SW480 (cell line): ENCODE measurements around the gene CHRNA4.
A peak's percentile ranks its signal among the peaks of the same experiment; 100 is the strongest.

Experiments
- DNase-seq: peaks from one replicate; pipeline ENCODE4 v3.0.0-alpha.2; 2016; ENCODE audit warnings: low spot score

Gene CHRNA4

DNA sequence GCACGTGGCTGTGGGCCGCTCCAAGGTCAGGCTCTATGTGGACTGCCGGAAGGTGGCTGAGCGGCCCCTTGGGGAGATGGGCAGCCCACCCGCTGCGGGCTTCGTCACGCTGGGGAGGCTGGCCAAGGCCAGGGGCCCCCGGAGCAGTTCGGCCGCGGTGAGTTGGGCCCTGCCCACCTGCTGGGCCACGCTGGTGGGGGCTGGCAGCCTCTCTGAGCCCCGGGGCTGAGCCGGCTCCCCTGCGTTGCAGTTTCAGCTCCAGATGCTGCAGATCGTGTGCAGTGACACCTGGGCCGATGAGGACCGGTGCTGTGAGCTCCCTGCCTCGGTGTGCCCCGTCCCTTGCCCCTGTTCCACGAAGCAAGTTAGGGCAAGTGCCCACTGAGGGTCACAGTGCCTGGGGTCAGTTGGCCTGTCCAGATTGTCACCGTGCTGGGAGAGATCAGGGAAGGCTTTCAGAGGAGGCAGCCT, 41.1 kb downstream of the CHRNA4 start:
- no peak for DNase-seq

DNA sequence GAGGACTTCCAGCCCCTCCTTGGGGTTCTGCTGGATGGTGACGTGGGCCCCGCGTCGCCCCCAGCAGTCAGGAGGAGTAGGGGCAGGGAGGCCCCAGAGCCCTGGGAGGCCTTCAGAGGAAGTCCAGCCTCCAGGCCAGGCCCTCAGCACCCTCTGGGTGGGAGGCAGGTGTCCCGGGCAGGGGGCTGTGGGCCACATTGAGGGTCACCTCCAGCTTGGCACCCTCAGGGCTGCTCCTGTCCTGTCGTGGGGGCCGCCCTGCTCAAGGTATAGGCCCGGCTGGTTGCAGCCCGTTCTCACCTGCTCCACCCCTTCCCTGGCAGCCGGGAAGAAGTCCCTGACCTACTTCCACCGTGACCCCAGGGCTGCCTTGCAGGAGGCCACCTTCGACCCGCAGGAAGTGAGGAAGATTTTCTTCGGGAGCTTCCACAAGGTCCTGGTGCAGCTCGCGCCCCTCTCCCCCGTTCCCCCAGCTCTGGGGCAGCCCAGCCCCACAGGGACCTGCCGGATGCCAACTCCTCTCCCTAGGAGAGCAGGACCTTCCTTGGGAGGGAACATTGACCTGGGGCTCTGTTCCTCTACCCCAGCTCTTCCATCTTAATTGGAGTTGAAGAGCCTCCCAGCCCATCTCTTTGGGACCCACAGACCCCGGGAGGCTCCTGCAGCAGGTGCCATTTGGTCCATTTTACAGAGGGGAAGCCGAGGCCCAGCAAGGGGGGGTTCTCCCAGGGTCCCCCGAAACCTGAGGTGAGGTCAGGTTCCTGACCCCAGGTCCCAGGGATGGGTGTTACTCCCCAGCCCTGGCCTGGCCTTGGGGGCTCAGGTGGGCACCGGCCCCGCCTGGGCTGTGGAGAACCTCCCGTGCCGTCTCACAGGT, 41.7 kb downstream of the CHRNA4 start:
- no peak for DNase-seq

DNA sequence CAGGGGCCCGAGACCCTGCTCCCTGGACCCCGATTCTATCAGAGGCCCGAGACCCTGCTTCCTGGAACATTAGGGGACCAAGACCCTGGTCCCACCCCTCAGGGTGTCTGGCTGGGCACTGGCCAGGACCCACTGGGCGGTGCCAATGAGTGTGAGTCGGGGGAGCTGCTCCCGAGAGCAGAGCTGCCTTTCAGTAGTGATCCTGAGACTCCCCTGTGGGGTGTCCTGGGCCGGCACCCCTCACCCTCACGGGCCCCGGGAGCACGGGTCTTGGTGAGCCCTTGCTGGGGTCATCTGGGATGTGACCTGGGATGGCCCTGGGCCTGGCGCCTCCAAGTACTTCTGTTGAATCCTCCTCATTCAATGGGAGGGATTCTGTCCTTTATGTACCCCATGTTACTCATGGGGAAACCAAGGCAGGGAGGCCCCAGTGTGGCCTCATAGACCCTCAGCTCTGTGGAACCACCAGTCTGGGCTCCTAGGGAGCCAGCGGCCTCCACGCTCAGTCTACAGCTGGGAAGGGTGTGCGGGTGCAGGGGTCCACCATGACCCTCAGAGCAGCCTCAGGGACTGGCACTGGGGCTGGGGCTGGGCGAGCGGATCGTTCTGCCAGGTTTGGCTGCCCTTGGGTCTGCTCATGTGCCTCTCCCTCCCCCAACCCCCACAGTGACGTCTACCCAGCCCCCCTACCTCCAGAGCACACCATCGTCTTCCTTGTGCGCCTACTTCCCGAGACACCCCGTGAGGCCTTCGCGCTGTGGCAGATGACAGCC, 42.6 kb downstream of the CHRNA4 start:
- DNase-seq, result no peak

DNA sequence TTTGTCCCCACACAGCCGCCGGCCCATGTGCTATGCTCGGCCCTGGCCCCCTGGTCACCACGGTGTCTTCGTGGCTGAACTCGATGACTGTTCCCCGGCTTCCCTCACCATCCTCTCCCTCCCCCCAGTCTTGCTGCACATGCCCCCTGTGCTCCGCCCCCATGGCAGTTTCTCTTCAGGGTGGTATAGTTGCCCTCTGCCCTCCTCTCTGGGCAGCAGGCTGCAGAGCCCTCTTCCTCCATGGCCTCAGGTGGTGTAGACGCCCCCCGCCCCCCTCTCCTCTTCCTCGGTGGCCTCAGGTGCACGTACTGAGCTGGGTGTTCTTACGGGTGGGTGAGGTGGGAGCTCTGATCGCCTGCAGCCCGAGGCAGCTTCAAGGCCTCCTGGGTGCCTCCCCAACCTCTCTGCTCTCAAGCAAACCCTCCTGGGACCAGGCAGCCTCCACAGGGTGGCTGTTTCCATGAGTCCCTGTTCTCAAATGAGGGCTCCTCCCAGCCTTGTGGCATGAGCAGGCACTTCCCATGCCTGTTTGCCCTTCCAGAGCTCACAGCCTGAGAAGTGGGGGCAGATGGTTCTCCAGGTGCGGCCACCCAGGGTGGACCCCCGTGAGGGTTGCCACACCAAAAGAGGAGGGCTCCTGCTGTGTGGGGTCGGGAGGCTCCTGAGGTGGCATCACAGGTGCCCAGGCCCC, 43.4 kb downstream of the CHRNA4 start:
- no peak for DNase-seq

DNA sequence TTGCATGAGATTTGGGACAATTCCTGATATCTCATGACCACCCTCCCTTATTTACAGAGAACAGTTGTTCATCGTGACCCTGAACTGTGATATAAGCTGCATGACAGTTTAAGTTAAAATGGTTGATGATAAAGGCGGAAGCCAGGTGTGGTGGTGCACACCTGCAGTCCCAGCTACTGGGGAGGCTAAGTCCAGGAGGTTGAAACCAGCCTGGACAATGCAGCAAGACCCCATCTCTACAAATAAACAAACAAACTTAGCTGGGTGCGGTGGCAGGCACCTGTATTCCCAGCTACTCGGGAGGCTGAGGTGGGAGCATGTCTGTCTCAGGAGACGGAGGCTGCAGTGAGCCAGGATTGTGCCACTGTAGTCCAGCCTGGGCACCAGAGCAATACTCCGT, 44.1 kb downstream of the CHRNA4 start:
- no peak for DNase-seq

DNA sequence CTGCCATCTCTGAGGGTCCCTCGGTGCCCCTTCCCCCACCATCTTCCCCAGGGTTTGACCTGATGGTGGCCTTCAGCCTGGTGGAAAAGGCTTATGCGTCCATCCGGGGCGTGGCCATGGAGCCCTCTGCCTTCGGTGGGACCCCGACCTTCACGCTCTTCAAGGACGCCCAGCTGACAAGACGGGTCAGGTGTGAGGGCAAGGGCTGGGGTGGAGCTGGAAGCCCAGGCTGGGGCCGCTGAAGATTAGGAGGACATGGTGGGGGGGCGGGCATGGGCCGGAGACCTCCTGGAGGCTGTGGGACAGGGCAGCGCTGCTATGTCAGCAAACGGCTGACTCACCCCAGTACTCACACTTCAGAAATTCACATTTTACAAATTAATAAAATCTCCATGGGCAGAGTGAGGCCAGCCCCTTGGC, 44.6 kb downstream of the CHRNA4 start:
- DNase-seq, result no peak

DNA sequence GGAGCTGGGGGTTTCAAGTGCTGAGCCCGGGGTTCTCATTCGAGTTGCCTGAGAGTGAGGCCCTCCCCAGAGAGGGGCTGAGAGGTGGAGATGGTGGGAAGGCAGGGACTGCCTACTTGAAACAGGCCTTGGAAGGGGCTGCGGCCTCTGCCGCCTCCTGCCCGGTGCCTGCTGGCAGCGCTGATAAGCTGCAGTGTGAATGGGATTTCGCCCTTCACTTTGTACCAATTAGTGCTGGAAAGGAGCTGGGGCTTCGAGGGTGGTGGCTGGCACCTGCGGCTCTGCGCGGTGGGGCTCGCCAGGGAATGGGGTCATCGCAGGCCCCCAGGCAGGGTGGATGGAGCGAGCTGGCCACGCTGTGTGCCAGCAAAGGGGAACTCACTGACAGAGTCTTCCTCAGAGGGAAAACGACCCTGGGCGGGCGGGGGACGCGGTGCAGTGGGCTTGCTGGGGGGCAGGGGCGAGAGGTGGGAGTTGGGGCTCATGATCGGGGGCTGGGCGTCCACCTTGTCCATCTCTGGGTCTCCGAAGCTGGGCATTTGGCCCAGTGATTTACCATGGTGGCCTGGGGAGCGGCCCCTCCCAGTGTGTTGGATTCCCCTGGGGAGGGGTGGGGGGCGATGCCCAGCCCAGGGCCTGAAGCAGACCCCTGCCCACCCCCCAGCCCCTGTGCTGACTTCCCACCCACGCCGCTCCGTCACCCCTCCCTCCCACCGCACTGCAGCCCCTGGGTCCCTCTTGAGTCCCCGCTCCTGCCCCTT, 45.2 kb downstream of the CHRNA4 start:
- DNase-seq, result no peak

DNA sequence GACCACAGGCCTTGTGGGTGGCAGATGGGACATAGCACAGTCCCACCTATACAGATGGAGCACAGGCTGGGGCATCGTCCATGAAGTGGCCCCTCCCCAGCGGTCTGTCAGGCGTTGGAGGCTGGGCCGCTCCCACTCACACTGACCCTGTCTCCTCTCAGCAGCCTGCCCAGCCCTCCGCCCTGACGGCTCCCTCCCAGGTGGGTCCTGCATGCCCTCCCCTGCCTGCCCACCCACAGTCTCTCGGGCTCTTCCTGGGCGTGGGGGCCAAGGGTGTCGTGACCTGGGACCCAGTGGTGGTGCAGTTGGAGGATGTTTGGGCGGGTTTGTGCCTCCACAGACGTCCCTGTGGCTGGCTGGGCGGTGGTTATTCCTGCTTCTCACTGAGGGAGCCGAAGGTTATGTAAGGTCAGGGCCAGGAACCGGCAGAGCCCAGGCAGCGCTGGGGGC, 45.9 kb downstream of the CHRNA4 start:
- no peak for DNase-seq

DNA sequence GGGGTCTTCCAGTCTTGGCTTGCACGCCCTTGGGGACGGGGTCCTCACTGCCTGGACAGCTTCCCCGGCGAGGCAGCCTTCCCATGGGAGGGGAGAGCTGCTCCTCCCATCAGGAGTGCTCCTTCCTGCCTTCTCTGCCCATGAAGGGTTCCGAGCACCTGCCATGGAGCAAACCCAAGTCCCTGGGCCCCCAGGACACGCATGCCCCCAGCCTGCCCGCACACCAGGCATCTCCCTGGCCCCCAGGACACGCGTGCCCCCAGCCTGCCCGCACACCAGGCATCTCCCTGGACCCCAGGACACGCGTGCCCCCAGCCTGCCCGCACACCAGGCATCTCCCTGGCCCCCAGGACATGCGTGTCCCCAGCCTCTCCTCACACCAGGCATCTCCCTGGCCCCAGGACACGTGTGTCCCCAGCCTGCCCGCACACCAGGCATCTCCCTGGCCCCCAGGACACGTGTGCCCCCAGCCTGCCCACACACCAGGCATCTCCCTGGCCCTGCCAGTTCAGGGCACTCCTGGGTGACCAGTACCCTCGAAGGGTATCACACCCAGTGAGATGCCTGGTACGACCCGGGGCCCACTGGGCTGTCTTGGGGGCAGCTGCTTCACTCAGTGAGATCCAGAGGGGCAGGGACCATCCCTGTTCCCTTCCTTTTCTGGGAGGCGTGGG, 46.4 kb downstream of the CHRNA4 start:
- DNase-seq, result no peak

DNA sequence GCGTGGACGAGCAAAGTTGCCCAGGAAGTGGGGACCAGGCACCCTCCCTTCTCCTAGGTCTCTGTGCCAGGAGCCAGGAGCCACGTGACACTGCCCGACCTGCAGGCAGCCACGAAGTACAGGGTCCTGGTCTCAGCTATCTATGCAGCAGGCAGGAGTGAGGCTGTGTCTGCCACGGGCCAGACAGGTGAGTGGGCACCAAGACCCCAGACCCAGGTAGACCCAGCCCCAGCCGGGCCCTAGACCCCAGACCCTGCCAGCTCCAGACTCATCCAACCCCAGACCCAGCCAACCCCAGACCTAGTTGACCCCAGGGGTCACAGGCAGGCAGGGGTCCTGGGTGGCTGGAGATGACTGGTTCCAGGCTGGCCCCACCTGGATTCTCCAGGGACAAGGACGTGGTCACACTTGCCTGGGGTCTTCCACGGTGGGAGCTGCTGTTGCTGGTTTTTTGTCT, 47.1 kb downstream of the CHRNA4 start:
- DNase-seq, result no peak

DNA sequence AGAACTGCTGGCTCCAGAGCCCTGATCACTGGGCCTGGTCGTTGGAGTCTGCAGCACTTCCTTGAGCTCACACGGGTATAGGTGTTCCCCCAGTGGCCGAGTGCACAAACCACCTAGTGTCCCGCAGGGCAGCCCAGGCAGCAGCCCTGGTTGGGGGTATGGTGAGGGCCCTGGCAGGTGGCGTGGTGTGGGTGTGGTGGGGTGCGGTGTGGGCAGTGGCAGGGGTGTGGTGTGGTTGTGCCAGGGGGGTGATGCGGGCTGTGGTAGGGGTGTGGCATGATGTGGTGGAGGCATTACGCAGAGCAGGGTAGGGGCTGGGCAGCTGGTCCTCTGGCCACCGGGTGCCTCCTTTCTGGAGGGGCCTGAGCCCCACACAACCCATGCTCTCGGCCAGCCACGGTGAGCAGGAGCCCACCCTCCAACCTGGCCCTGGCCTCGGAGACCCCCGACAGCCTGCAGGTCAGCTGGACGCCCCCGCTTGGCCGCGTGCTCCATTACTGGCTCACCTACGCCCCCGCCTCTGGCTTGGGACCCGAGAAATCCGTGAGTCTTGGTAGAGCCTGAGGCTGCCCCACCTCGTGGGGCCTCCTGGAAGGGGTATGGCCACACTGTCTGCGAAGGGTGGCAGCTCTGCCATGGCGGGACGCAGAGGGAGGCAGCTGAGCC, 47.7 kb downstream of the CHRNA4 start:
- peak; percentile 66 for DNase-seq

DNA sequence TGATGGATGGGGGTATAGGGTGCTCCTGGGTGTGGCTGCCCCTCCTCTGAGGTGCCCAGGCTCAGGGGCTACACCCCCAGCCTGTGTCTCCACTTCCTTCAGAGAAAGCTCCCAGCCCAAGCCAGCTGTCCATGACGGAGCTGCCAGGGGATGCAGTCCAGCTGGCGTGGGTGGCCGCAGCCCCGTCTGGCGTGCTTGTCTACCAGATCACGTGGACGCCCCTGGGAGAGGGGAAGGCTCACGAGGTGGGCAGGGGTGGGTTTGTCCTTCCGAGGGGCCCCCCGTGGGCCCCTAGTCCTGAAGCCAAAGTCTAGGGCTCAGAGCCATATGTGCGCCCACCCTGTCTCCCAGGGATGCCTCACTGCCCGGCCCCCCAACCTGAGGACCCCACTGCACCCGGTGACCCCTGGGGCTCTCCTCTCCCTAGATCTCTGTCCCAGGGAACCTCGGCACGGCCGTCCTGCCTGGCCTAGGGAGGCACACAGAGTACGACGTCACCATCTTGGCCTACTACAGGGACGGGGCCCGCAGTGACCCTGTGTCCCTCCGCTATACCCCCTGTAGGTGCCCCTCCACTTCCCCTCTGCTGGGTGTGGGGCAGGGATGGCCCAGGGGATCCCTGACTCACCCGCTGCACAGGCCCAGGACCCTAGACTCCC, 48.3 kb downstream of the CHRNA4 start:
- no peak for DNase-seq

DNA sequence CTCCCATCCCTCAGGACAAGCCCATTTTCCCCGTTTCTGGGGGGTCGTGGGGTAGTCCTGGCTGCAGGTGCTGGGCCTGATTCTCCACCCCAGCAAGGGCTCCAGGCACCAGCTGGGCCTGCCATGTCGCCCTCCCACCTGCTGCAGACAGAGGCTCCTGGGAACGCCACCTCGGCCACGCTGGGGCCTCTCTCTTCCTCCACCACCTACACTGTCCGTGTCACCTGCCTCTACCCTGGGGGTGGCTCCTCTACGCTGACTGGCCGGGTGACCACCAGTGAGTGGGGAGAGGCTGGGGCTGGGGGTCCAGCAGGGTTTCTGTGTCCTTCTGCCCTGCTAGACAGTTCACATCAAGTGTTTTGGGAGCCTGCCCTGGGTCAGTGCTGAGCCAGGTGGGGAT, 48.9 kb downstream of the CHRNA4 start:
- DNase-seq, result no peak

DNA sequence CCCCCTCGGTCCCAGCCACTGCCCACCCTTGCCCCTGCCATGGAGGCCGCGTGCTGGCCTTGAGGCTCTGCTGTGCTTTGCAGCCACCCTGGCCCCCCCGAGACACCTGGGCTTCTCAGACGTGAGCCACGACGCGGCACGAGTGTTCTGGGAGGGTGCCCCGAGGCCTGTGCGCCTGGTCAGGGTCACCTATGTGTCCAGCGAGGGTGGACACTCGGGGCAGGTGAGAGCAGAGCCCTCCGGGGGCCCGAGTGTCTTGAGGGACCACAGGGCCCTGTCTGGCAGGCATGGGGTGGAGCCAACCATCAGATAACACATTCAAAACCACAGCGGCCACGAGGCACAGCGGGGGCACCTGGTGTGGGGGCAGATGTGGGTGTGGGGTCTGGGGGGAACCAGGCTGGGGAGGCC, 49.3 kb downstream of the CHRNA4 start:
- DNase-seq, result no peak

DNA sequence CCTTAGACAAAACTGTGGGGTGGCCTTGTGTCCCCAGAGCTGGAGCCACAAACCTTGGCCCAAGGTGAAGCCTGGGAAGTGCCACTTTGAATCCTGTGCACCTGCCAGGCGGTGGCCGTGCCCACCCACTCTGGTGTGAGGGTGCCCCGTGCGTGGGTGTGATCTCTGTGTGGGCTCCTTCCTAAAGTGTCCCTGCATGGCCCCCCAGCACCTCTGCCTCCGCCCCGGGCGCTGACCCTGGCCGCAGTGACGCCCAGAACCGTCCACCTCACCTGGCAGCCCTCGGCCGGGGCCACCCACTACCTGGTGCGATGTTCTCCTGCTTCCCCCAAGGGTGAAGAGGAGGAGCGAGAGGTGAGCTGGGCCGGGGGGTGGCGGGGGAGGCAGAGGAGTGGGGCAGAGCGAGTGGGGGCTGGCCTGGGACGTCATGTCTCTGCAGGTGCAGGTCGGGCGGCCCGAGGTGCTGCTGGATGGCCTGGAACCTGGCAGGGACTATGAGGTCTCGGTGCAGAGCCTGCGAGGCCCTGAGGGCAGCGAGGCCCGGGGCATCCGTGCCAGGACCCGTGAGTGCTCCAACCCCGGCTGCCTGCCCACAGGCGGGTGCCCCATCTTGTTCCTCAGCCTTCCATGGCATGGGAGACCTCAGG, 49.8 kb downstream of the CHRNA4 start:
- no peak for DNase-seq

DNA sequence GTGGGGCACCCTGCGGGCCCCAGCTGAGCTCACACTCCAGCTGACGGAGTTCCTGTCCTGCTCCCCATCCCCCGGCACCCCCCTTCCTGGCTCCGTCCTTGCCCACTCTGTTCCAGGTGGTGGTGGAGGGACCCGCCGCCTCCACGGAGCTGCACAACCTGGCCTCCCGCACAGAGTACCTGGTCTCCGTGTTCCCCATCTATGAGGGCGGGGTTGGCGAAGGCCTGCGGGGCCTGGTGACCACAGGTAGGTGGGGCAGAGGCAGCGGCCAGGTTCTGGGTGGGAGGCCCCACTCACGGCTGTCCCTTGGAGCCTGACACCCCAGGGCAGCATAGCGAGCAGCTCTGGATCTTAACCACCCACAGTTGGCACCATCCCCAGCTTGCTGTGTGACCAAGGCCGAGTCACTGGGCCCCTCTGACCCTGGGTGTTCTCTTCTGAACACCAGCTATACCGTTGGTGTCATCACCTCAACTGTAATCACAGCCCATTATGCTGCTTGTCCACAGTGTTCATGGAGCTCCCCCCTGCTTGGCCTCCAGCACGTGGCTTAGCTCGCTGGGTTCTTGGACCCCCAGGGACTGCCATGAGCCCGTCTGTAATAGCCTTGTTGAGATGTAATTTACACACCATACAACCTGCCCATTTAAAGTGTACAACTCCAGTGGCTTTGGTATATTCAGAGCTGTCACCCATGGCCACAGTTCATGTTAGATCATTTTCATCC, 50.7 kb downstream of the CHRNA4 start:
- DNase-seq, result no peak

DNA sequence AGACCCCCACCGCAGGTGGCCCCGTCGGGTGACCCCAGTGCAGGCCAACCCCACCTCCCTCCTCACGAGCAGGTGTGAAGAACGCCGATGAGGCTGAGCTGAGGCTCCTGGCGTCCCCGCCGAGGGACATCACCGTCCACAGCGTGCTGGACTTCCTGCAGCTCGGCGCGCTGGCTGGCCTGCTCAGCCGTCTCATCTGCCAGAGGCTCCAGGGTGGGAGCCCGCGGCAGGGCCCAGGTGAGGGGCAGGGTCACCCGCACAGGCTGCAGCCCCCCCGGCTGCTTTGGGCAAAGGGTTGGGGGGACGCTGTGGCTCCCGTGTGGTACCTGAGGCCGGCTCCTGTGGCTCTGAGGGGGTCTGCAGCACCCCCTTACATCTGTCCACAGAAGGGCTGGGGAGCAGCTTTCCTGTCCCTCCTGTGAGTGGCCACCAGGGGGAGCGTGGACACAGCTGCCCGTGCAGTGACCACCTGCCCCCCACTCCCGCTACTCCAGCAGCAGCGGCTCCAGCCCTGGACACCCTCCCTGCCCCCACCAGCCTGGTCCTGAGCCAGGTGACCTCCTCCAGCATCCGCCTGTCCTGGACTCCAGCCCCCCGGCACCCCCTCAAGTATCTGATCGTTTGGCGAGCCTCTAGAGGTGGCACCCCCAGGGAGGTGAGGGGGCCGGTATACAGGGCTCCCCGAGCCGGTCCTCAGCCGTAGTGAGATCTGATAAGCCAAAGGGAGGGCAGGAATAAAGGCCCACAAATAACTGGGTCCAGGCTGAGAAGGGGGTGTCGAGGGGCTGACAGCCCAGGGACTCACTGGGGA, 51.7 kb downstream of the CHRNA4 start:
- DNase-seq, result peak; percentile 49
